ENCODE data around the gene MACROH2A1. TPM values are rescaled to one million over a fixed set of nuclear protein-coding genes. Genes with fewer than 3 reads are reported as not detected.
"Not testable (repeated sequence)": the region's sequence is repeated elsewhere in the genome, so short reads cannot be mapped to it uniquely, and the experiment has no call there.

MACROH2A1 gene
- total RNA-seq, 1 experiment from 2014 or later, result 349 TPM

GRCh38 chr5:135377751-135378680 lies 21.0 kb downstream of the MACROH2A1 start:
- peak; percentile 83 for DNase-seq (ENCODE audit: low read depth)

DNA sequence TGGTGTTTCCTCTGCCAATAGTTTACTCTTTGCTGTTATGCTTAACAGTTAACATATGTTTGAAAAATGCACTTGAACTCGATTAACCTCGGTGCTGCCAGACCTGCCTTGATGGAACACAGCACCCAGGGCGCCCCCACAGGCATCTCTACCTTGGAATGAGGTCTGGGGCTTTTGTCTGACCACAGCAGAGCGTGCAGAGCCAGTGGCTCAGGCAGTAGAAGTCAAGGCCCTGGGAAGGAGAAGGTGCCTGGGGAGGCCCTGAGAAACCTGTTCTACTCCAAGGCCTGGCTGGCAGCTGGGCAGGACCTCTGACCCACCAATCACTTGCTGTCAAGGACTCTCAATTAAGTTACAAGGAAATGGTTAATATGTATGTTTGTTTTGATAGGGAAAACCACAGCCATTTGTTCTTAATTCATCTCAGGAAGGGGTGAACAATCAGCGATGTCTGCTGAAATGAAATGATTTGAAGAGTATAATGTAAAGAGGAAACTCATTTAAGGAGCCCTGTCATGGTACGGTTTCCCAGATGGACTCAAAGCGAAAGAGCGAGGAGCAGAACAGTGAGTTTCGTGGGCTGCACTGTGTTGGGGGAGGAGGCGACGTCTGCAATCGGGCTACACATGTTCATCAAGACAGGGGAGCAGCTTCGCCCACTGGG lies 21.9 kb downstream of the MACROH2A1 start:
- DNase-seq (ENCODE audit: low read depth), result no peak

- DNase-seq (ENCODE audit: low read depth), result no peak
Measured at GRCh38 chr5:135375040-135375793, 23.8 kb downstream of the MACROH2A1 start.

DNA sequence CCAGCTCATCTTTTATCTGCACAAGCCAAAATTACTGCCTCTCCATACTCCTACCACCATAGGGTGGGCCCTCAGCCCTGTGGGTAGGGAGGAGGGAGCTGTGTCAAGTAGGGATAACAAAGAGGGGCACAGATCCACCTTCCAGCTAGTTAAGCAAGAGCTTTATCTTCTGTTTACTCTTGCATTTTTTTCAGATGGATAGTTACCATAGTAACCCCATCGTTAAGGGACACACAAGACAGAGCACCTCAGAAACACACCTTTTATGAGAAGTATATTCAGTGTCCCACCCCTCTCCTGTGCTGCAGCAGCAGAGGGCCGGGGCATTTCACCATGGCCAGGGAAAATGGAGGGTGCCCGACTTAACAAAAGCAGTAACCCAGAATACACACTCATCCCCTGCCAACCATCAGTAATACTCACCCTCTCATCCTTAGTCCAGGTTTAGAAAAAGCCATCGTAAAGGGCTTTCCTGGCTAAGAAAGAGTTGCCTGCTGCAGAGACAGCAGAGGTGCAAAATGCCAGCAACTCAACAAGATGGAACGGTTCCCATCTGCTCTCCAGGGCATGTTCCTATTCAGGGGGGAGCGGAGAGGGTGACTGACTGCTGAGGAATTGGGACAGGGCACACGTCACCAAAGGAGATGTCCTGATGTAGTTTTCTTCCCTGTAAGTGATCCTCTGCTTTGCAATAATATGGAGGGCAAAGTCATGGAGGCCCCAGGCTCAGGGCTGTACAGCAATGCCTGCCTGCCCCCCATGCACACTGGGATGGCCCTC lies 25.1 kb downstream of the MACROH2A1 start:
- DNase-seq (ENCODE audit: low read depth), result peak; percentile 37

GRCh38 chr5:135372654-135373381 lies 26.2 kb downstream of the MACROH2A1 start:
- DNase-seq (ENCODE audit: low read depth), result no peak

GRCh38 chr5:135371622-135372232 lies 27.3 kb downstream of the MACROH2A1 start:
- no peak for DNase-seq (ENCODE audit: low read depth)

DNA sequence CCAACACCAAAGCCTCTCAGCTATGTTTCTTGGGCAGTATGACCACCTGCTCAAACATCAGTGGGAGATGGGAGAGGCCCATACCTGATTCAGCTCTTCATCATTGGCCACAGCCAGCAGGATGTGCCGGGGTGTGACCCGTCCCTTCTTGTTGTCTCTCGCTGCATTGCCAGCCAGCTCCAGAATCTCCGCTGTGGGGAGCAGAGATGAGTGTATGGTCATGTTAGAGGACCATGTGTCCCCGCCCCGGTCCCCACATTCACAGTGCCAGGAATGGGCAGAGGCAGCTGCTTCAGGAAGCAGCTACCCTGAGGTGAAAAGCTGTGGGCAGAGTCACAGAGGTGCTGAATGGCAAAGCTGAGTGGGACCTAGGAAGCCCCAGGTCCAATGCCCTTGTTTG lies 29.1 kb downstream of the MACROH2A1 start:
- no peak for DNase-seq (ENCODE audit: low read depth)

DNA sequence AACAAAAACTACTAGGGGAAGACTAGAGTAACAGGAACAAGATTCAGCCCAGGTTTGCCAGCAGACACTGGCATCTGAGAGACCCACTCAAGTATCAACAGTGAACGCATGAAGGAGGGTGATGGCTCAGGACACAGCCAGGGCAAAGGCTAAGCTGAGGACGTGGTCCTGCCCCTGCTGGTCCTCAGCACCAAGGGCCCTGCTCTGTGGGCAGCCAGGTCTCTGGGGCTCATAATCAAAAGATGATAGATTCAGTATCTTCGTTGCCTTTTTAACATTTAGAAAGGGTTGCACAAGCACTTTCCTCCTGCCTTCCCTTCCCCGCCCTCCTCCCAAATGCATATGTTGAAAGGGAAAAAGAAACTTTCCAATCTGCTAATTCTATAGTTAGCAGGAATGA lies 31.5 kb downstream of the MACROH2A1 start:
- DNase-seq (ENCODE audit: low read depth), result no peak

DNA sequence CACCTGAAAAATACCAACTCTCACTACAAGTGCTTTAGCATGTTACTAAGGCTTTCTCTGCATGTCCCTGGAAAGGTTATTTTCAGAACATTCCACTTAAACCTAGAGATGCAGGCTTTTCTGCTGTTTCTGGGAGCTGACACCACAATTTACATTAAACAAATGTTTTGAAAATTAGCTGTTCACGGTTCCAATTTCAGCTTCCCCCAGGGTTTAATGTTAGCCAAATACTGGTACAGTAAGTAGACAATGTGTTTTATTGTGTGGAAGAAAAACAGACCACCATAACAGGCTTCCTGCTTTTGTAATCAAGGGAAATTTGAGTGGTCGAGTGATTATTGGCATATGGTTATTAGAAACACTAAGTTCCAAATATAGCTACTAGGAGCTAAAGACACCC lies 32.0 kb downstream of the MACROH2A1 start:
- DNase-seq (ENCODE audit: low read depth), result peak; percentile 36

GRCh38 chr5:135365281-135365680 lies 33.8 kb downstream of the MACROH2A1 start:
- no peak for DNase-seq (ENCODE audit: low read depth)

DNA sequence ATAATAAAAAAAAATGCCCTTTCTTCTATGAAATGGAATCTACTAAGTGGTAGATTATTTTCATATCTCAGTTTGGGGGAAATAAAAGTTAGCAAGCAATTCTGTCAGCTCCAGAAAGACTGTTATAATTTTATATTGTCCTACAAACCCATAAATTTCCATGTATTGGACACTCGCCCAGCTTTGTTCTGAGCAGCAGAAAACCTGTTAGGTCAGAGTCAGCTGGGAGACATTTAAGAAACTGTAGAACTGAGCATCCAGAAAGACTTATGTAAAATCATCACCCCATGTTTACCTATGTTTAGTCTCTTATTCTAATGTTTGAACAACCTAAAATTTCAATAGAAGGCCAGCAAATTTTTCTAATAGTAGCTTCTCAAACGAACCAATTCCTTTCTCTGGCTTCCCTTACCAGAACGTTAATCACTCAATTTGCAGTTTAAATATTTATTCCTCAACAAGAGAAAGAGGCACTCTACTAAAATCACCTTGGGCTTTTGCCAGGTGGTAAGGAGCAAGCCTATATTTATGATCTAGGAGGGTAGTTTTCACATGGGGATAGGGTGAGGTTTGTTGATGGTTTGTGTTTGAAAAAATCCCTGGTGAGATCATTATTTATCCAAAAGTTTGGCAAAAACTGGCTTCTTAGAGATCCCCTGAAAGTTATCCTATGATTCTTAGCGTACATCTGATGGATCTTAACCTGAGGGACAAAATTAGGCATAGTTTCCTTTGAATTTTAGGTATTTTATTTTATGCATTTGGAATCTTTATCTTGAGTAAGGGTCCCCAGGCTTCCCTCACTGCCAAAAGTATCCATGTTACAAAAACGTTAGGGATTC lies 34.4 kb downstream of the MACROH2A1 start:
- DNase-seq (ENCODE audit: low read depth), result no peak

DNA sequence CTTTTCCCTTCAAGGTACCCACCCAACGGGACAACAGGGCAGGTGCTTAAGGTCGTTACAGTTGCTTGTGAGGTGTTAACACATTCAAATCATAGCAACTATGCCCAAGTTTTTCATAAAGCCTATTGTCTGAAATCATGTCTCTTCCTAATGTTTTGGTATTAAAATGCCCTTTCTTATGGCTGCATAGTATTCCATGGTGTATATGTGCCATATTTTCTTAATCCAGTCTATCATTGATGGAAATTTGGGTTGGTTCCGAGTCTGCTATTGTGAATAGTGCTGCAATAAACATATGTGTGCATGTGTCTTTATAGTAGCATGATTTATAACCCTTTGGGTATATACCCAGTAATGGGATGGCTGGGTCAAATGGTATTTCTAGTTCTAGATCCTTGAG lies 35.7 kb downstream of the MACROH2A1 start:
- not testable (repeated sequence) for DNase-seq (ENCODE audit: low read depth)

DNA sequence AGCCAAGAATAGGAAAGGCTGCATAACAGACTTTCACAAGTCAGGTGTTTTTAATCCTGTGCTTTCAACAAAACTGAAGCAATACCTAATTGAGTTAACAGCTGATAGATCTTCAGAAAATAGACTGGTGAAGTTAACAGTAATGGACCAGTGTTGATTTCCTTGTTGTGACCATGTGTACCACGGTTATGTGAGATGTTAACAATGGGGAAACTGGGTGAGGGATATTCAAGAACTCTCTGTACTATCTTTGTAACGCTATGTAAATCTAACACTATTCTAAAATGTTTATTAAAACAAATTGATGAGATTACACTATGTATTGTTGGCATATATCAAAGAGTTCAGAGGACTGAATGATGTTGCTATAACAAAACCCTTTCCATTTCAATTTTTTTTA lies 36.9 kb downstream of the MACROH2A1 start:
- DNase-seq (ENCODE audit: low read depth), result no peak

GRCh38 chr5:135360278-135361274 lies 38.5 kb downstream of the MACROH2A1 start:
- no peak for DNase-seq (ENCODE audit: low read depth)

- DNase-seq (ENCODE audit: low read depth), result no peak
Measured at GRCh38 chr5:135359374-135360165, 39.5 kb downstream of the MACROH2A1 start.

- no peak for DNase-seq (ENCODE audit: low read depth)
Measured at GRCh38 chr5:135357685-135358084, 41.3 kb downstream of the MACROH2A1 start.
